GM19193 (cell line): Measurements from ENCODE around the gene ZNRD2.

ENCODE experiments used
- POLR2A ChIP-seq: IDR thresholded peaks from 4 replicates; pipeline ENCODE4 v1.6.1; 2011; ENCODE audit not compliant: insufficient read depth, insufficient read length; ENCODE audit errors: extremely low read depth

Gene ZNRD2

GRCh38 chr11:65560555-65561418, 9.5 kb upstream of the ZNRD2 start:
- TF ChIP-seq POLR2A: no peak

GRCh38 chr11:65562020-65562419, 8.3 kb upstream of the ZNRD2 start:
- no peak for TF ChIP-seq POLR2A

DNA sequence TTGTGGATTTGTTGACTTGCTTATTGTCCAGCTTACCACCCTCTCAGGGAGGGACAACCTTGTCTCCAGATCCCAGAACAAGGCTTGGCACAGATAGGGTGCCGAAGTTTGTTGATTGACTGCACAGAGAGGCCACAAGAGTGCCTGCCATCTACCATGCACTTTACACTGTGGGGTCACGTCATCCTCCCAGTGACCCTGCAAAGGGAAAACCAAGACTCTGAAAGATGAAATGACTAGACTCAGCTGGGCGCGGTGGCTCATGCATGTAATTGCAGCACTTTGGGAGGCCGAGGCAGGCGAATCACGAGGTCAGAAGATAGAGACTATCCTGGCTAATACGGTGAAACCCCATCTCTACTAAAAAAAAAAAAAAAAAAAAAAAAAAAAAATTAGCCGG, 7.5 kb upstream of the ZNRD2 start:
- TF ChIP-seq POLR2A: no peak

DNA sequence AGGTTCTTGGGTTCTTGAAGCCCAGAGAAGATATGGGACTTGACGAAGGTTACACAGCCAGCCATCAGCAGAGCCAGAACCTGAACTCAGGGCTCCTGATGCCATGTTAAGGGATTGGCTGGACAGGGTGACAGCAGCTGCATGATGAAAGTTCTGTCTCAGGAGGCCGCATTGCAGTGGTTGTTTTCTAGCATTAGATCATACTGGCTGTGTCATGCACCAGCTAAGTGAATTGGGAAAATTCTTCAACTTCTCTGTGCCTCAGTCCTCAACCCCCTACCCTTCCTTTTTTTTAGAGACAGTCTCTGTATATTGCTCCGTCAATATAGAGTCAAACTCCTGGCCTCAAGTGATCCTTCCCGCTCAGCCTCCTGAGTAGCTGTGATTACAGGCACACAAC, 6.7 kb upstream of the ZNRD2 start:
- TF ChIP-seq POLR2A: no peak

DNA sequence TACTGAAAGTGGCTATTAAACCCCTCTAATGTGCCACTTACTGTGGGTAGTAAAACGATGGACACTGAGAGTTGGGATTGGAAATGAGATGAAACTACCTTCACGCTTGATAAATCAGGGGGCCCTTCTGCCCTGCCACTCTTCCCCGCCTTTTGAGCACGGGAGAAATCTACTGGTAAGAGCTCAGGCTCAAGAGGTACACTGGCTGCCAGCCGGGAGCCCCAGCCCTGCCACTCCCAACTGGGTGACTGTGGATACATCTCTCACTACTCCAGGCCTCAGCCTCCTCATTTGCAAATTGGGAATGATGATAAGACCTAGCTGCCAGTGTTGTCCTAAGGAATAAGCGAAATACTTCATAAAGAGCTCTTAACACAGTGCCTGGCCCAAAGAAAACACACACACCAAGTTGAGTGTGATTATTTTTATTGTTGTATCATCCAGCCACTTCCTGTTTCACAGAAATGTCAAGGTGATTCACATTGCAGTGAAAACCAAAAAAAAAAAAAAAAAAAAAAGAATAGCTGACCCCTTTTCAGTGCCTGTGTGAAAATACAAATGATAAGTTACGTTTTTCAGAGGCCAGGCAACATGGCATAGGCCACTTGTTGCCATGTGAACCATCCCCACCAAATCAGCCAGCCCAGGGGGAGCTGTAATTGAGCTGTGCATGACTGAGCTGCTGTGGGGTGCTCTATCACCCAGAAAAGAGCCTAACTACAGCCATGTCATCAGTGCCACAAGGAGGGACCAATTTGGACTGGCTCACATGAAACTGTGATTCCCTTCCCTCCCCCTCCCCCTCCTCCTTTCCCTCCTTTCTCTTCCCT, 4.4 kb upstream of the ZNRD2 start:
- no peak for TF ChIP-seq POLR2A

- TF ChIP-seq POLR2A: no peak
Observed at GRCh38 chr11:65569164-65569972, 909 bp upstream of the ZNRD2 start.

GRCh38 chr11:65571420-65571819, 1.1 kb downstream of the ZNRD2 start:
- no peak for TF ChIP-seq POLR2A

DNA sequence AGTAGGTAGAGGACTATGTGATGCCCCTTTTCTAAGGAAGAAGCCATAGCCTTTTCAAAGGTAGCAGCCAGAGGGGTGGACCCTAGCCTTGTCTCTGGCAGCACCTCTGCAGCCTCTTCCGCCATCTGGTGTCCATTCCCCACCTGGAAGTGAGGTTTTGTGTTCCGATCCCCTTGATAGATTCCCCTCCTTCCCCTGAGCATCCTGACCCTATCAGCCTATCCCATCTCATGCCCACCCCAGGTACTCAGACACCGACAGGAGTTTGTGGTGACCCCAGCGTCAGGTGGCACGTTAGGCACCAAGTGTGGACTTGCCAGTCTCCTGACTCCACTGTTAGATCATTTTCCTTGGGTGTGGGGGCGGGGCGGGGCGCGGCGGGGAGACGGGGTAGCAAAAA, 1.7 kb downstream of the ZNRD2 start:
- TF ChIP-seq POLR2A: no peak

GRCh38 chr11:65572356-65573051, 2.2 kb downstream of the ZNRD2 start, which contains the start of gene FAM89B:
Gene FAM89B (plus strand): TSS chr11:65572538. CDS start chr11:65572670, 132 bp downstream.
- peak; percentile 46 for TF ChIP-seq POLR2A

GRCh38 chr11:65573391-65574079, 3.3 kb downstream of the ZNRD2 start:
- TF ChIP-seq POLR2A: no peak

- TF ChIP-seq POLR2A: no peak
Observed at GRCh38 chr11:65574109-65574810, 4.0 kb downstream of the ZNRD2 start.

- TF ChIP-seq POLR2A: no peak
Observed at GRCh38 chr11:65574811-65575567, 4.7 kb downstream of the ZNRD2 start.

DNA sequence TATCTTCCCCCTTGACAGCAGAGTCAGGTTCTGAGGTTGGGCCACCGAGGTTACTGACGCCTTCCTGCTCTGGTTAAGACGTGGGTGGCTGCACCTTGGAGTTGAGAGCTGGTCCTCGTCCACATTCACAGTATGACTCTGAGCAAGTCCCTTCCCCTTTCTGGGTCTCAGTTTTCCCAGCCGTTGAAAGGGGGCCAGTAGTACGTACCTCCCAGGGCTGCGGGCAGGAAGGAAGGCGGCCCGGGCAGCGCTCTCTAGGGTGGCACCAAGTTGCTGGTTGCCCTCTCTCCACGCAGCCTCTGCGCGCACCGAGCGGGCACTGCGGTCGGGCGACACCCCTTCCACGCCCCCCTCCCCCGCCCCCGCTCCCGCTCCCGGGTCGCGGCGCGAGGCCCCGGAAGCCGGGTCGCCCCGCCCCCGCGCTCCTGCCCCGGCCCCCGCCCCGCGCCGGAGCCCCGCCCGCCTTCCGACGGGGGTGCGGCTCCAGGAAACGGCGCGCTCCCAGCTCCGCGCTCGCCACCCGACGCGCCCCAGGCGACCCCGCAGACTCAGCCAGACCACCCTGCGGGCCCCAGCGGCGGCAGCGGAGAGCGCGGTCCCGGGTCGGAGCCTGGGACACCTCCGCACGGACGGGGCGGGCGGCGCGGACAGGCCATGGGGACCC, 5.4 kb downstream of the ZNRD2 start, which contains the start of gene EHBP1L1:
TSS of gene EHBP1L1 (plus strand) at position 486 of the 664 bp plus-strand sequence. CDS start 250 bp downstream, outside the sequence.
- peak; percentile 69 for TF ChIP-seq POLR2A
